HepG2 (cell line): Measurements from ENCODE around the gene MILR1.

Experiments used
- FOXA3 ChIP-seq: IDR thresholded peaks from 2 replicates; pipeline ENCODE4 v1.6.1; 2016; ENCODE audit warnings: missing genetic modification reagents, missing compliant biosample characterization
- IKZF1 ChIP-seq: fragments of 450-650 bp; IDR thresholded peaks from 2 replicates; pipeline ENCODE4 v1.7.1; 2016
- POLR2A ChIP-seq, 2 experiments: IDR thresholded peaks; 2 replicates each; pipeline ENCODE4 v1.6.1; 2011; ENCODE audit warnings: low read depth in 2 of 2, low read length in 2 of 2, mild to moderate bottlenecking in 1 of 2, moderate library complexity in 1 of 2; ENCODE audit not compliant: insufficient read depth in 1 of 2
- TF ChIP-seq, protein P1 (sequence below): sonication (generic); formaldehyde crosslinking; IDR thresholded peaks from 2 replicates; pipeline ENCODE4 v1.4.0; 2020; ENCODE audit warnings: missing genetic modification reagents, mild to moderate bottlenecking, borderline replicate concordance
- TF ChIP-seq, protein P2 (sequence below): sonication (generic); formaldehyde crosslinking; IDR thresholded peaks from 2 replicates; pipeline ENCODE4 v1.5.0; 2020; ENCODE audit warnings: mild to moderate bottlenecking, missing genetic modification reagents, moderate library complexity

DNA sequence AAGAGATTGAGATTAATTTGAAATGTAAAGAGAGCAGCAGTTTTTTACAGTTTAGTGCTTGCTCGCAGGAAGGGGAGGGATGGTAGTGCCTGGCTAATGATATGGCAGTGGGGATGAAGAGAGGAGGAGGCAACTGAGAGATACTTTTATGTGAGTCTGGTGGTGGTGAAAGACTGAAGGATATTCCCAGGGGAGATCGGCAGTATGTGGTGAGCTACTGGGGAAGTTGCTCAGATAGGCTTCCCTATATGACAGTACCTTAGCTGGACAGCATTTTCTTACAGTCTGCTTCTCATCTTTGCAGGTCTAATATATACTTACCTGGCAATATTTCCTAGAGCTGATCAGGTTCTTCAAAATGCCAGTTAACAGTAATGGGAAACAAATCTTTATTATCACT is 66.5 kb downstream of the MILR1 start:
- TF ChIP-seq POLR2A (IDR thresholded peaks at IDR 0.05; ENCODE audit: insufficient read depth in 1 of 2, low read depth in 2 of 2, low read length in 2 of 2) (no peak), FOXA3 (CRISPR knock-in tag) (no peak), IKZF1 (no peak)
- TF ChIP-seq, protein P1, sequence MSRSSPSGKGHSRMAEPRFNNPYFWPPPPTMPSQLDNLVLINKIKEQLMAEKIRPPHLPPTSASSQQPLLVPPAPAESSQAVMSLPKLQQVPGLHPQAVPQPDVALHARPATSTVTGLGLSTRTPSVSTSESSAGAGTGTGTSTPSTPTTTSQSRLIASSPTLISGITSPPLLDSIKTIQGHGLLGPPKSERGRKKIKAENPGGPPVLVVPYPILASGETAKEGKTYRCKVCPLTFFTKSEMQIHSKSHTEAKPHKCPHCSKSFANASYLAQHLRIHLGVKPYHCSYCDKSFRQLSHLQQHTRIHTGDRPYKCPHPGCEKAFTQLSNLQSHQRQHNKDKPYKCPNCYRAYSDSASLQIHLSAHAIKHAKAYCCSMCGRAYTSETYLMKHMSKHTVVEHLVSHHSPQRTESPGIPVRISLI (CRISPR knock-in tag) = no peak
- TF ChIP-seq, protein P2, sequence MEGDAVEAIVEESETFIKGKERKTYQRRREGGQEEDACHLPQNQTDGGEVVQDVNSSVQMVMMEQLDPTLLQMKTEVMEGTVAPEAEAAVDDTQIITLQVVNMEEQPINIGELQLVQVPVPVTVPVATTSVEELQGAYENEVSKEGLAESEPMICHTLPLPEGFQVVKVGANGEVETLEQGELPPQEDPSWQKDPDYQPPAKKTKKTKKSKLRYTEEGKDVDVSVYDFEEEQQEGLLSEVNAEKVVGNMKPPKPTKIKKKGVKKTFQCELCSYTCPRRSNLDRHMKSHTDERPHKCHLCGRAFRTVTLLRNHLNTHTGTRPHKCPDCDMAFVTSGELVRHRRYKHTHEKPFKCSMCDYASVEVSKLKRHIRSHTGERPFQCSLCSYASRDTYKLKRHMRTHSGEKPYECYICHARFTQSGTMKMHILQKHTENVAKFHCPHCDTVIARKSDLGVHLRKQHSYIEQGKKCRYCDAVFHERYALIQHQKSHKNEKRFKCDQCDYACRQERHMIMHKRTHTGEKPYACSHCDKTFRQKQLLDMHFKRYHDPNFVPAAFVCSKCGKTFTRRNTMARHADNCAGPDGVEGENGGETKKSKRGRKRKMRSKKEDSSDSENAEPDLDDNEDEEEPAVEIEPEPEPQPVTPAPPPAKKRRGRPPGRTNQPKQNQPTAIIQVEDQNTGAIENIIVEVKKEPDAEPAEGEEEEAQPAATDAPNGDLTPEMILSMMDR (CRISPR knock-in tag) = no peak
